ENCODE measurements around the gene CHML. TPM values are rescaled to one million over a fixed set of nuclear protein-coding genes. Genes with fewer than 3 reads are reported as not detected.

The CHML gene
- total RNA-seq, 1 experiment from 2014 or later, result 33.7 TPM

DNA sequence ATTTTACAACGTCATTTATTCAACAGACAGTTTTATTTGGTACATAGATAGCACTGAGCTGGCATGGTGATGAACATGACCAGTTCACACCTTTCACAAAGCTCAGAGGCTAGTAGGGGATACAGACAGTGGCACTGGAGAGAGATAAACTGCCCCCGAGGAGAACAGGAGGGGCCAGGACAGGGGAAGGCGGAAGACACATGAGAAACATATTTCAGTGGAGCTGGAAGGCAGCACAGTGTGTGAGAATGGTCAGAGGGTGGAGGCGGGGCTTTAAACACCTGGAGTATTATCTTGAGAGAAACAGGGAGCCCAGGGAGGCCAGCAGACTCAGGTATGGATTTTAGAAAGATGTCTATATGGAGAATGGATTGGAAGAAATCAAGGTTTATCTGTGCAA lies 49.5 kb downstream of the CHML start:
- H3K27me3 Mint-ChIP-seq (ENCODE audit: insufficient read depth, unreplicated experiment), result no peaks in the 10 kb centered on the region
- no TSS peak for BruUV-seq (replicated peaks)
- intact Hi-C loops (cut with micrococcal nuclease), result loop anchor here (1.0 to 10.0 kb wide), 3 partner anchors 59 to 786 kb away; no protein-coding TSS in a partner anchor
- peaks cover 60% of the 10 kb centered on the region for H3K36me3 Mint-ChIP-seq (ENCODE audit: insufficient read depth, unreplicated experiment)
- ChIA-PET POLR2A (interaction anchor here (0.6 to 7.2 kb wide), 15 partner anchors 8 to 542 kb away, joined by 3 to 126 read pairs (median 4); partner anchors contain the start of genes CHML, FH, KMO and OPN3), CTCF (interaction anchor here (0.6 to 10.1 kb wide), 11 partner anchors 13 to 859 kb away, joined by 3 to 155 read pairs (median 4); partner anchors contain the start of gene KMO)
- H3K9me3 Mint-ChIP-seq (ENCODE audit: unreplicated experiment), result no peaks in the 10 kb centered on the region
- no peak for DNase-seq (ENCODE audit: unreplicated experiment)
- peaks cover 34% of the 10 kb centered on the region for H3K4me1 Mint-ChIP-seq (ENCODE audit: insufficient read depth, unreplicated experiment)
- TF ChIP-seq, protein P1, sequence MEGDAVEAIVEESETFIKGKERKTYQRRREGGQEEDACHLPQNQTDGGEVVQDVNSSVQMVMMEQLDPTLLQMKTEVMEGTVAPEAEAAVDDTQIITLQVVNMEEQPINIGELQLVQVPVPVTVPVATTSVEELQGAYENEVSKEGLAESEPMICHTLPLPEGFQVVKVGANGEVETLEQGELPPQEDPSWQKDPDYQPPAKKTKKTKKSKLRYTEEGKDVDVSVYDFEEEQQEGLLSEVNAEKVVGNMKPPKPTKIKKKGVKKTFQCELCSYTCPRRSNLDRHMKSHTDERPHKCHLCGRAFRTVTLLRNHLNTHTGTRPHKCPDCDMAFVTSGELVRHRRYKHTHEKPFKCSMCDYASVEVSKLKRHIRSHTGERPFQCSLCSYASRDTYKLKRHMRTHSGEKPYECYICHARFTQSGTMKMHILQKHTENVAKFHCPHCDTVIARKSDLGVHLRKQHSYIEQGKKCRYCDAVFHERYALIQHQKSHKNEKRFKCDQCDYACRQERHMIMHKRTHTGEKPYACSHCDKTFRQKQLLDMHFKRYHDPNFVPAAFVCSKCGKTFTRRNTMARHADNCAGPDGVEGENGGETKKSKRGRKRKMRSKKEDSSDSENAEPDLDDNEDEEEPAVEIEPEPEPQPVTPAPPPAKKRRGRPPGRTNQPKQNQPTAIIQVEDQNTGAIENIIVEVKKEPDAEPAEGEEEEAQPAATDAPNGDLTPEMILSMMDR (IDR thresholded peaks at IDR 0.05; ENCODE audit: unreplicated experiment), result no peak
- peak overlapping the region; percentile 1 for H3K4me3 Mint-ChIP-seq (ENCODE audit: unreplicated experiment)
- peak overlapping the region; percentile 76 for H3K27ac Mint-ChIP-seq (ENCODE audit: low read depth, unreplicated experiment)

Other genes with a start within 250 kb of the CHML start
- 136 and 215 TPM in 2 replicates for gene FH, start 120.6 kb downstream of the CHML start, total RNA-seq (2022)
- gene KMO, start 108.0 kb downstream of the CHML start, total RNA-seq (2022), result 1.2 and 1.8 TPM in 2 replicates
- gene OPN3, start within 50 bp of the CHML start, total RNA-seq (2022), result 45.6 and 56.1 TPM in 2 replicates
- not detected in 2 replicates for gene WDR64, start 11.9 kb upstream of the CHML start, total RNA-seq (2022)
- 7.3 and 17.5 TPM in 2 replicates for gene EXO1, start 207.8 kb upstream of the CHML start, total RNA-seq (2022)

Data from MCF 10A (cell line).